ENCODE measurements around the gene PRMT3. TPM values are rescaled to one million over a fixed set of nuclear protein-coding genes. Genes with fewer than 3 reads are reported as not detected.

PRMT3 gene
- total RNA-seq, 1 experiment from 2014 or later, result 22.6 TPM

DNA sequence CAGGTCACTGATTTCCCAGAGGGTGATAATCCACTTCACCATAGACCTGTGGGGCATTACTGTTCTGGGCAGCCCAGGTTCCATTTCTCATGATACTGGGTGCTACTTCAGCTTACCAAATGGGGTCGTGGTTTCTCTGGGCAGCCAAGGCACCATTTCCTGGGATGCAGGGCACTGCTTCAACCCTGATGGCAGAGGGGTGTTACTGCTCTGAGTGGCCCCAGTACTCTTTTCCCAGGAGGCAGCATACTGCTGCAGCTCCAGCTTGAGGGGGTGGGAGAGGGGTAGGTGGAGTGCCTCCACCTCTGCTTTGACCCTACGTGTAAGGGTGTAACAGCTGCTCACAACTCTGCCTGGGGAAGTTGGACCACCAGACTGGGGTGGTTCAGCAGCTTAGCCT is 51.1 kb downstream of the PRMT3 start:
- no peak overlapping the region for H4K5ac ChIP-seq (ENCODE audit: insufficient read length, low read depth, low read length)
- no peak overlapping the region for H3K27ac ChIP-seq (ENCODE audit: insufficient read length, low read depth, low read length)
- H3K9ac ChIP-seq (ENCODE audit: extremely low read depth, insufficient read length, low read length), result no peak overlapping the region
- no peak overlapping the region for H3K4ac ChIP-seq (ENCODE audit: low read depth, low read length)
- H3K23ac ChIP-seq (ENCODE audit: insufficient read length, low read depth, low read length), result no peak overlapping the region
- Mint-ChIP-seq H3K27ac (no peak overlapping the region), H3K4me1 (peaks cover 9 to 10% of the 10 kb centered on the region in 2 experiments), H3K9me3 (no peaks in the 10 kb centered on the region), H3K27me3 (ENCODE audit: low read depth) (no peaks in the 10 kb centered on the region), H3K36me3 (ENCODE audit: insufficient read depth in 1 of 3, low read depth in 3 of 3) (peaks cover 0 to 8% (median 0%) of the 10 kb centered on the region in 3 experiments; a peak in 1 of 7 replicates), H3K4me3 (no peak overlapping the region)
- no peak overlapping the region for H3K56ac ChIP-seq (ENCODE audit: insufficient read length, low read depth, low read length)
- H3T11ph ChIP-seq (ENCODE audit: low read length), result no peak overlapping the region
- H3K23me2 ChIP-seq (ENCODE audit: insufficient read length, low read depth, low read length, poor library complexity, severe bottlenecking), result no peaks in the 10 kb centered on the region
- no peaks in the 10 kb centered on the region for H3K79me1 ChIP-seq (ENCODE audit: insufficient read depth, low read depth, low read length, poor library complexity, severe bottlenecking)
- H3K18ac ChIP-seq (ENCODE audit: insufficient read length, low read depth, low read length), result no peak overlapping the region
- H2AFZ ChIP-seq (ENCODE audit: low read length), result no peak overlapping the region
- no peaks in the 10 kb centered on the region; the same call in 1 of the 2 replicates for H3K4me1 ChIP-seq (ENCODE audit: insufficient read depth, low read length)
- no peak overlapping the region for H4K91ac ChIP-seq (ENCODE audit: insufficient read length, low read depth, low read length)
- H4K20me1 ChIP-seq (ENCODE audit: control insufficient read depth, insufficient read depth, insufficient read length), result no peaks in the 10 kb centered on the region
- no peak overlapping the region for H2AK5ac ChIP-seq (ENCODE audit: insufficient read length, low read length)
- TF ChIP-seq, protein P1, sequence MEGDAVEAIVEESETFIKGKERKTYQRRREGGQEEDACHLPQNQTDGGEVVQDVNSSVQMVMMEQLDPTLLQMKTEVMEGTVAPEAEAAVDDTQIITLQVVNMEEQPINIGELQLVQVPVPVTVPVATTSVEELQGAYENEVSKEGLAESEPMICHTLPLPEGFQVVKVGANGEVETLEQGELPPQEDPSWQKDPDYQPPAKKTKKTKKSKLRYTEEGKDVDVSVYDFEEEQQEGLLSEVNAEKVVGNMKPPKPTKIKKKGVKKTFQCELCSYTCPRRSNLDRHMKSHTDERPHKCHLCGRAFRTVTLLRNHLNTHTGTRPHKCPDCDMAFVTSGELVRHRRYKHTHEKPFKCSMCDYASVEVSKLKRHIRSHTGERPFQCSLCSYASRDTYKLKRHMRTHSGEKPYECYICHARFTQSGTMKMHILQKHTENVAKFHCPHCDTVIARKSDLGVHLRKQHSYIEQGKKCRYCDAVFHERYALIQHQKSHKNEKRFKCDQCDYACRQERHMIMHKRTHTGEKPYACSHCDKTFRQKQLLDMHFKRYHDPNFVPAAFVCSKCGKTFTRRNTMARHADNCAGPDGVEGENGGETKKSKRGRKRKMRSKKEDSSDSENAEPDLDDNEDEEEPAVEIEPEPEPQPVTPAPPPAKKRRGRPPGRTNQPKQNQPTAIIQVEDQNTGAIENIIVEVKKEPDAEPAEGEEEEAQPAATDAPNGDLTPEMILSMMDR (conservative IDR thresholded peaks at IDR 0.05), result no peak
- no peak overlapping the region for H2BK15ac ChIP-seq (ENCODE audit: low read depth, low read length)
- no peak overlapping the region for H2BK12ac ChIP-seq (ENCODE audit: insufficient read length, low read depth, low read length)
- no peak overlapping the region for H4K8ac ChIP-seq (replicated peaks; ENCODE audit: insufficient read length, low read depth, low read length)
- no CpG with 5 or more reads among the region's 2 CpGs for WGBS (ENCODE audit: extremely low coverage, insufficient read length, low lambda C conversion rate)
- H3K79me2 ChIP-seq (ENCODE audit: insufficient read depth, low read length), result no peaks in the 10 kb centered on the region
- no peak for DNase-seq
- no peak overlapping the region for H2BK120ac ChIP-seq (ENCODE audit: low read depth, low read length, poor library complexity, severe bottlenecking)
- H3K9me3 ChIP-seq (ENCODE audit: control insufficient read depth, low read depth, low read length), result no peaks in the 10 kb centered on the region
- no peak overlapping the region for H3K4me2 ChIP-seq (ENCODE audit: insufficient read depth, insufficient read length, low read length)
- no peak overlapping the region for H2BK20ac ChIP-seq (ENCODE audit: low read depth, low read length, poor library complexity, severe bottlenecking)
- no peak overlapping the region for H2BK5ac ChIP-seq (ENCODE audit: insufficient read length, low read length)
- no peaks in the 10 kb centered on the region for H3K27me3 ChIP-seq (ENCODE audit: insufficient read depth, low read length)
- H3K14ac ChIP-seq (ENCODE audit: insufficient read depth, low read length), result no peak overlapping the region
